ENCODE results near the gene ADRA2B. TPM values are rescaled to one million over a fixed set of nuclear protein-coding genes. Genes with fewer than 3 reads are reported as not detected.
A peak's percentile ranks its signal among the peaks of the same experiment; 100 is the strongest.

Gene ADRA2B
- total RNA-seq, 1 experiment from 2014 or later = 4.7 TPM

DNA sequence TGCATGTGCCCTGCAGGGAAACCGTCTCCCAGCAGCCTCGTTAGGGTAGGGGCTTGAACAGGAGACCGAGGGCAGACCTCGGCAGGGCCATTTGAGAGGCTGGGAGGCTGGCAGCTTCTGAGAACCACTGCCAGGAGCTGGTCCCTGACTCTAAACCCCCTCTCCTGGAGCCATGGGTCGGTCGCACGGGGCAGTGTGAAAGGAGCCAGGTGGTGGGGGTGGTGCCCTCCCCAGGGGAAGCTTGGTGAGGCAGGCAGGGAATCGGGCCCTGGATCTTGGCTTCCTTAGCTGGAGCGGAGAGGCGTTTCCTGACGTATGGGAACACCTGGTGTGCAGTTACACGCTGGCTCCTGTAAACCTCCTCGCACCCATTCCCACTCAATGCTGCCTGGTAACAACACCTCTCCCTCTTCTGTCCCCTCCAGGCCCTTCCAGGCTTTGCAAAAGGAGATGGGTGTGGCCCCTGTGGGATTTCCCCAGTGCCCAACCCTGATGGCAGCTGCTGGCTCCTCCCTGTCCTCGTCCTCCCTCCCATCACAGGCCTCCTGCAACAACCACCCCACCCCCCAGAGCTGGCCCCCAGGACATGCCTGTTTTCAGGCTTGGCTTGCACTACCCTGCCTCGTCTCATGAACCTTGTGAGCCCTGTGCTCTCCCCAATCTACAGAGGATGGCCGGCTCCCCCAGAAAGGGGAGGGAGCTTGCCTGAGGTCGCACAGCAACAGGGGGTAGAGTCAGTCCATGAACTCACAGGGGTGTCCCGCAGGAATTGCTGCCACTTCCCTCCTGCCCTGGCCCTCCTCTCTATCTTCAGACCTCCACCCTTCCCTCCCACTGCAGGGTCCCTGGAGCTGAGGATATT lies 24.4 kb downstream of the ADRA2B start:
- peak; percentile 65 for ATAC-seq
- Mint-ChIP-seq H3K4me1 (peaks cover 25% of the 10 kb centered on the region), H3K9me3 (peaks cover 5% of the 10 kb centered on the region), H3K27ac (no peak overlapping the region), H3K4me3 (no peak overlapping the region), H3K36me3 (no peaks in the 10 kb centered on the region), H3K27me3 (ENCODE audit: low read depth) (peaks cover 4% of the 10 kb centered on the region; the same call in 1 of the 2 replicates)
- ChIA-PET POLR2A (interaction anchor here (1.0 to 1.4 kb wide), 3 partner anchors 8 to 16 kb away, joined by 3 read pairs; no protein-coding TSS in a partner anchor), CTCF (interaction anchor here (0.6 to 2.1 kb wide), 14 partner anchors 17 to 214 kb away, joined by 3 to 12 read pairs (median 4); partner anchors contain the start of gene ASTL)
- DNase-seq (ENCODE audit: low spot score) = peak; percentile 35
- no peak for TF ChIP-seq FOXP1 (CRISPR knock-in tag; IDR thresholded peaks at IDR 0.05; ENCODE audit: borderline replicate concordance)
- no peak for TF ChIP-seq ZNF263 (CRISPR knock-in tag; IDR thresholded peaks at IDR 0.05; ENCODE audit: low read depth)
- no peak for TF ChIP-seq FOXK1 (CRISPR knock-in tag; IDR thresholded peaks at IDR 0.05)
- TF ChIP-seq PRRX2 (CRISPR knock-in tag; IDR thresholded peaks at IDR 0.05) = no peak
- no peak for TF ChIP-seq TEAD4 (CRISPR knock-in tag; IDR thresholded peaks at IDR 0.05)
- TF ChIP-seq, protein P1, sequence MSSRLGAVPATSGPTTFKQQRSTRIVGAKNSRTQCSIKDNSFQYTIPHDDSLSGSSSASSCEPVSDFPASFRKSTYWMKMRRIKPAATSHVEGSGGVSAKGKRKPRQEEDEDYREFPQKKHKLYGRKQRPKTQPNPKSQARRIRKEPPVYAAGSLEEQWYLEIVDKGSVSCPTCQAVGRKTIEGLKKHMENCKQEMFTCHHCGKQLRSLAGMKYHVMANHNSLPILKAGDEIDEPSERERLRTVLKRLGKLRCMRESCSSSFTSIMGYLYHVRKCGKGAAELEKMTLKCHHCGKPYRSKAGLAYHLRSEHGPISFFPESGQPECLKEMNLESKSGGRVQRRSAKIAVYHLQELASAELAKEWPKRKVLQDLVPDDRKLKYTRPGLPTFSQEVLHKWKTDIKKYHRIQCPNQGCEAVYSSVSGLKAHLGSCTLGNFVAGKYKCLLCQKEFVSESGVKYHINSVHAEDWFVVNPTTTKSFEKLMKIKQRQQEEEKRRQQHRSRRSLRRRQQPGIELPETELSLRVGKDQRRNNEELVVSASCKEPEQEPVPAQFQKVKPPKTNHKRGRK (CRISPR knock-in tag; IDR thresholded peaks at IDR 0.05; ENCODE audit: borderline replicate concordance) = no peak
- TF ChIP-seq, protein P2, sequence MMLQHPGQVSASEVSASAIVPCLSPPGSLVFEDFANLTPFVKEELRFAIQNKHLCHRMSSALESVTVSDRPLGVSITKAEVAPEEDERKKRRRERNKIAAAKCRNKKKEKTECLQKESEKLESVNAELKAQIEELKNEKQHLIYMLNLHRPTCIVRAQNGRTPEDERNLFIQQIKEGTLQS (CRISPR knock-in tag; conservative IDR thresholded peaks at IDR 0.05) = no peak
- TF ChIP-seq ELF4 (CRISPR knock-in tag; IDR thresholded peaks at IDR 0.05; ENCODE audit: low read depth) = no peak
- TF ChIP-seq ZNF423 (CRISPR knock-in tag; IDR thresholded peaks at IDR 0.05) = no peak
- TF ChIP-seq, protein P3, sequence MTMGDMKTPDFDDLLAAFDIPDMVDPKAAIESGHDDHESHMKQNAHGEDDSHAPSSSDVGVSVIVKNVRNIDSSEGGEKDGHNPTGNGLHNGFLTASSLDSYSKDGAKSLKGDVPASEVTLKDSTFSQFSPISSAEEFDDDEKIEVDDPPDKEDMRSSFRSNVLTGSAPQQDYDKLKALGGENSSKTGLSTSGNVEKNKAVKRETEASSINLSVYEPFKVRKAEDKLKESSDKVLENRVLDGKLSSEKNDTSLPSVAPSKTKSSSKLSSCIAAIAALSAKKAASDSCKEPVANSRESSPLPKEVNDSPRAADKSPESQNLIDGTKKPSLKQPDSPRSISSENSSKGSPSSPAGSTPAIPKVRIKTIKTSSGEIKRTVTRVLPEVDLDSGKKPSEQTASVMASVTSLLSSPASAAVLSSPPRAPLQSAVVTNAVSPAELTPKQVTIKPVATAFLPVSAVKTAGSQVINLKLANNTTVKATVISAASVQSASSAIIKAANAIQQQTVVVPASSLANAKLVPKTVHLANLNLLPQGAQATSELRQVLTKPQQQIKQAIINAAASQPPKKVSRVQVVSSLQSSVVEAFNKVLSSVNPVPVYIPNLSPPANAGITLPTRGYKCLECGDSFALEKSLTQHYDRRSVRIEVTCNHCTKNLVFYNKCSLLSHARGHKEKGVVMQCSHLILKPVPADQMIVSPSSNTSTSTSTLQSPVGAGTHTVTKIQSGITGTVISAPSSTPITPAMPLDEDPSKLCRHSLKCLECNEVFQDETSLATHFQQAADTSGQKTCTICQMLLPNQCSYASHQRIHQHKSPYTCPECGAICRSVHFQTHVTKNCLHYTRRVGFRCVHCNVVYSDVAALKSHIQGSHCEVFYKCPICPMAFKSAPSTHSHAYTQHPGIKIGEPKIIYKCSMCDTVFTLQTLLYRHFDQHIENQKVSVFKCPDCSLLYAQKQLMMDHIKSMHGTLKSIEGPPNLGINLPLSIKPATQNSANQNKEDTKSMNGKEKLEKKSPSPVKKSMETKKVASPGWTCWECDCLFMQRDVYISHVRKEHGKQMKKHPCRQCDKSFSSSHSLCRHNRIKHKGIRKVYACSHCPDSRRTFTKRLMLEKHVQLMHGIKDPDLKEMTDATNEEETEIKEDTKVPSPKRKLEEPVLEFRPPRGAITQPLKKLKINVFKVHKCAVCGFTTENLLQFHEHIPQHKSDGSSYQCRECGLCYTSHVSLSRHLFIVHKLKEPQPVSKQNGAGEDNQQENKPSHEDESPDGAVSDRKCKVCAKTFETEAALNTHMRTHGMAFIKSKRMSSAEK (CRISPR knock-in tag; IDR thresholded peaks at IDR 0.05; ENCODE audit: borderline replicate concordance) = no peak
- TF ChIP-seq, protein P4, sequence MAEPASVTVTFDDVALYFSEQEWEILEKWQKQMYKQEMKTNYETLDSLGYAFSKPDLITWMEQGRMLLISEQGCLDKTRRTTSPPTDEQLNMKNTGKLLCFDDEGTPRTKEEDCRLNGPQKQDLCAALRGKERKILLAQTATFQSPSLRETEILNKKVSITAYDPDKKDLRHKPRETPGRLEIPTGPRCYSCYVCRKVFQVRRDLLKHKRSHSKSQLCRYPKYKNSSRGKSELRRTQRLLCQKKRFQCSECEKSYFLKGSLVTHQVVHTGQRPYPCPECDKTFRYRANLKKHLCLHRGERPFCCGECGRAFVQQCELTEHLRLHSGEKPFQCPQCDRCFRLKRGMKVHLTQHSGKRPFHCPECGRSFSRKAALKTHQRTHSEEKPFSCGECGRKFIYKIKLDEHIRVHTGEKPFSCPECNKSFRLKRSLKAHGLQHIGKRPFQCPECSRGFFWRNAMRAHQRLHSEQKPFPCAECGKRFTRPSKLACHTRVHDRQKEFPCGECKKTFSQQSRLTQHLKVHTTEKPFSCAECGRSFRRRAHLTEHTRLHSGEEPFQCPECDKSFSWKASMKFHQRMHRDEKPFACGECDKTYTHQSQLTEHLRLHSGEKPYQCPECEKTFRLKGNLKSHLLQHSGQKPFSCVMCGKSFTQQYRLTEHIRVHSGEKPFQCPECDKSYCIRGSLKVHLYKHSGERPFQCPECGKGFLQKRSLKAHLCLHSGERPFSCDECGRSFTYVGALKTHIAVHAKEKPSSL (CRISPR knock-in tag; conservative IDR thresholded peaks at IDR 0.05) = no peak
- no peak for TF ChIP-seq CBFB (CRISPR knock-in tag; IDR thresholded peaks at IDR 0.05; ENCODE audit: low read depth)
- no peak for TF ChIP-seq NFATC4 (CRISPR knock-in tag; IDR thresholded peaks at IDR 0.05)
- no peak for TF ChIP-seq ZNF232 (CRISPR knock-in tag; IDR thresholded peaks at IDR 0.05)
- TF ChIP-seq, protein P5, sequence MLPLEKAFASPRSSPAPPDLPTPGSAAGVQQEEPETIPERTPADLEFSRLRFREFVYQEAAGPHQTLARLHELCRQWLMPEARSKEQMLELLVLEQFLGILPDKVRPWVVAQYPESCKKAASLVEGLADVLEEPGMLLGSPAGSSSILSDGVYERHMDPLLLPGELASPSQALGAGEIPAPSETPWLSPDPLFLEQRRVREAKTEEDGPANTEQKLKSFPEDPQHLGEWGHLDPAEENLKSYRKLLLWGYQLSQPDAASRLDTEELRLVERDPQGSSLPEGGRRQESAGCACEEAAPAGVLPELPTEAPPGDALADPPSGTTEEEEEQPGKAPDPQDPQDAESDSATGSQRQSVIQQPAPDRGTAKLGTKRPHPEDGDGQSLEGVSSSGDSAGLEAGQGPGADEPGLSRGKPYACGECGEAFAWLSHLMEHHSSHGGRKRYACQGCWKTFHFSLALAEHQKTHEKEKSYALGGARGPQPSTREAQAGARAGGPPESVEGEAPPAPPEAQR (CRISPR knock-in tag; IDR thresholded peaks at IDR 0.05) = no peak
- no peak for TF ChIP-seq RORB (CRISPR knock-in tag; IDR thresholded peaks at IDR 0.05)

Measured in WTC11 (cell line).